HL-60 (cell line): ENCODE data around the gene MRPS14.

Source experiments
- DNase-seq, 2 experiments: peaks; one replicate each; pipeline ENCODE4 v3.0.0-alpha.2; 2010 to 2020; ENCODE audit warnings: low read depth in 1 of 2, low spot score in 1 of 2
- H3K27ac ChIP-seq: fragments of 250-450 bp; sonication (Bioruptor Pico); replicated peaks from 2 replicates; pipeline ENCODE4 v1.5.1; 2020; ENCODE audit warnings: mild to moderate bottlenecking, moderate library complexity
- H3K27me3 ChIP-seq: fragments of 250-450 bp; sonication (Bioruptor Pico); 2 replicates; pipeline ENCODE4 v1.5.1; 2021; ENCODE audit warnings: mild to moderate bottlenecking, moderate library complexity; ENCODE audit not compliant: insufficient read depth, poor library complexity, severe bottlenecking
- H3K4me3 ChIP-seq: replicated peaks from 2 replicates; pipeline ENCODE4 v1.5.1; 2011; ENCODE audit warnings: mild to moderate bottlenecking, control low read depth, low read length; ENCODE audit not compliant: insufficient read depth
- GABPA ChIP-seq: IDR thresholded peaks from 2 replicates; pipeline ENCODE4 v1.6.1; 2012; ENCODE audit warnings: low read depth
- POLR2AphosphoS5 ChIP-seq: IDR thresholded peaks from 2 replicates; pipeline ENCODE4 v1.6.1; 2012; ENCODE audit warnings: low read depth
- SPI1 ChIP-seq: IDR thresholded peaks from 2 replicates; pipeline ENCODE4 v1.6.1; 2012; ENCODE audit warnings: low read depth, mild to moderate bottlenecking, borderline replicate concordance
- TF ChIP-seq, protein P1 (sequence below): IDR thresholded peaks from one replicate; pipeline ENCODE4 v1.5.1; 2011; ENCODE audit warnings: low read length, control low read depth, inconsistent platforms; ENCODE audit not compliant: insufficient read depth
- TF ChIP-seq, protein P2 (sequence below): IDR thresholded peaks from 2 replicates; pipeline ENCODE4 v1.6.1; 2012; ENCODE audit warnings: low read depth; ENCODE audit not compliant: insufficient replicate concordance

Gene MRPS14

DNA sequence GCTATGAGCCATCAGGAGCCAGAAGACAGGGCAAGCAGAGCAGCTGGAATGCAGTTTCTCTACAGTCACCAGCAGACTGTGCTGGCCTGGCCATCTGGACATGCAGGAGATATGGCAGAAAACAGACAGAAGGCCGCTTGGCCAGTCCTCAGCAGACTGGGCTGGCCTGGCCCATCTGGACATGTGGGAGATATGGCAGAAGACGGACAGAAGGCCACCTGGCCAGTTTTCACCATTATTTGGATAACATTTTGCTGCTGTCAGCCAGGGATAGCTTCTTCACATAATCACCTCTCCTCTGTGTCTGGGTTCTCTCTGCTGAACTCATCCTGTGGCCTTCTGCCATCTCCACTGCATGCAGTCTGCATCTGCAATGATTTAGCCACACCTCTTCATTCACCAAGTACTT, 48.5 kb downstream of the MRPS14 start:
- Histone ChIP-seq H3K4me3 (no peak overlapping the region), H3K27ac (no peak overlapping the region), H3K27me3 (no peaks in the 10 kb centered on the region)
- DNase-seq = no peak
- TF ChIP-seq, protein P1, sequence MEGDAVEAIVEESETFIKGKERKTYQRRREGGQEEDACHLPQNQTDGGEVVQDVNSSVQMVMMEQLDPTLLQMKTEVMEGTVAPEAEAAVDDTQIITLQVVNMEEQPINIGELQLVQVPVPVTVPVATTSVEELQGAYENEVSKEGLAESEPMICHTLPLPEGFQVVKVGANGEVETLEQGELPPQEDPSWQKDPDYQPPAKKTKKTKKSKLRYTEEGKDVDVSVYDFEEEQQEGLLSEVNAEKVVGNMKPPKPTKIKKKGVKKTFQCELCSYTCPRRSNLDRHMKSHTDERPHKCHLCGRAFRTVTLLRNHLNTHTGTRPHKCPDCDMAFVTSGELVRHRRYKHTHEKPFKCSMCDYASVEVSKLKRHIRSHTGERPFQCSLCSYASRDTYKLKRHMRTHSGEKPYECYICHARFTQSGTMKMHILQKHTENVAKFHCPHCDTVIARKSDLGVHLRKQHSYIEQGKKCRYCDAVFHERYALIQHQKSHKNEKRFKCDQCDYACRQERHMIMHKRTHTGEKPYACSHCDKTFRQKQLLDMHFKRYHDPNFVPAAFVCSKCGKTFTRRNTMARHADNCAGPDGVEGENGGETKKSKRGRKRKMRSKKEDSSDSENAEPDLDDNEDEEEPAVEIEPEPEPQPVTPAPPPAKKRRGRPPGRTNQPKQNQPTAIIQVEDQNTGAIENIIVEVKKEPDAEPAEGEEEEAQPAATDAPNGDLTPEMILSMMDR = no peak
- TF ChIP-seq SPI1 = no peak

DNA sequence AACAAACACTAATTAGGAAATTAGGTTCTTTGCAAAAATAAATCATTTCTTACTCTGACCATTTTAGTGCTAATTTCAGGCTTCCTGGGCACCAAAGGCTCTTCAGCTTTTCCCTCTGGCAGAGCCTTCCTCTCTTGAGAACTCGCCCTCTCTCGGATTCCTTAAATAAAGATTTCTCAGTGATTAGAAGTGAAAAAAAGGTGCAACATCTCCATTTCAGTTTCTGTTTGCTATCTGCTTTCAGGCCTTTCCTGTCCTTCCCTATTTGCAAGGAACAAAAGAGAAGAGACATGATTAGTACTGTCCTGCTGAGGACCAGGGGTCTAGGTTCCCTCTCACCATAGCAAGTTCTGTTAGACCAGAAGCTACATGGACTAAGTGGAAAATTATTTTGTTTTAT, 51.3 kb downstream of the MRPS14 start:
- no peak overlapping the region for H3K4me3 ChIP-seq
- H3K27ac ChIP-seq = no peak overlapping the region
- DNase-seq = no peak
- H3K27me3 ChIP-seq = no peaks in the 10 kb centered on the region
- TF ChIP-seq GABPA = no peak
- TF ChIP-seq, protein P2, sequence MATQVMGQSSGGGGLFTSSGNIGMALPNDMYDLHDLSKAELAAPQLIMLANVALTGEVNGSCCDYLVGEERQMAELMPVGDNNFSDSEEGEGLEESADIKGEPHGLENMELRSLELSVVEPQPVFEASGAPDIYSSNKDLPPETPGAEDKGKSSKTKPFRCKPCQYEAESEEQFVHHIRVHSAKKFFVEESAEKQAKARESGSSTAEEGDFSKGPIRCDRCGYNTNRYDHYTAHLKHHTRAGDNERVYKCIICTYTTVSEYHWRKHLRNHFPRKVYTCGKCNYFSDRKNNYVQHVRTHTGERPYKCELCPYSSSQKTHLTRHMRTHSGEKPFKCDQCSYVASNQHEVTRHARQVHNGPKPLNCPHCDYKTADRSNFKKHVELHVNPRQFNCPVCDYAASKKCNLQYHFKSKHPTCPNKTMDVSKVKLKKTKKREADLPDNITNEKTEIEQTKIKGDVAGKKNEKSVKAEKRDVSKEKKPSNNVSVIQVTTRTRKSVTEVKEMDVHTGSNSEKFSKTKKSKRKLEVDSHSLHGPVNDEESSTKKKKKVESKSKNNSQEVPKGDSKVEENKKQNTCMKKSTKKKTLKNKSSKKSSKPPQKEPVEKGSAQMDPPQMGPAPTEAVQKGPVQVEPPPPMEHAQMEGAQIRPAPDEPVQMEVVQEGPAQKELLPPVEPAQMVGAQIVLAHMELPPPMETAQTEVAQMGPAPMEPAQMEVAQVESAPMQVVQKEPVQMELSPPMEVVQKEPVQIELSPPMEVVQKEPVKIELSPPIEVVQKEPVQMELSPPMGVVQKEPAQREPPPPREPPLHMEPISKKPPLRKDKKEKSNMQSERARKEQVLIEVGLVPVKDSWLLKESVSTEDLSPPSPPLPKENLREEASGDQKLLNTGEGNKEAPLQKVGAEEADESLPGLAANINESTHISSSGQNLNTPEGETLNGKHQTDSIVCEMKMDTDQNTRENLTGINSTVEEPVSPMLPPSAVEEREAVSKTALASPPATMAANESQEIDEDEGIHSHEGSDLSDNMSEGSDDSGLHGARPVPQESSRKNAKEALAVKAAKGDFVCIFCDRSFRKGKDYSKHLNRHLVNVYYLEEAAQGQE = no peak
- TF ChIP-seq, protein P1 = no peak
- no peak for TF ChIP-seq SPI1
- TF ChIP-seq POLR2AphosphoS5 = no peak

DNA sequence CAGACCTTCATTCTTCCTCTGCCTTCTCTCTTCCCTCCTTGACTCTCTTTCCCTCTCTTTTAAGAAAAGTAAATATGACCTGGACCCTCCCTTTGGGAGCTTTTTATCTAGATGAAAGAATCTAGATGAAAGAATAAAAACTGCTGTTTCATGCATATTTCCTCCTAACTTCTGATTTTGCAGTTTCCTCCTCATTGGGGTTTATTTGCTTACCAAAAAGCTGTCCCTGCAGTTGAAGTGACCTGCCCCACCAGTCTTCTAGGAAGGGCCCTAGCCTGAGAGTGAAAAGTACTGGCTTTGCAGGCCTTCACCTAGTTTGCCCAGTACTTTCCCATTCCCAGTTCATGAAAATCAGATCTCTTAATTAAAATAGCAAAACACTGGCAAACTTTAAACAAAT, 51.8 kb downstream of the MRPS14 start:
- no peaks in the 10 kb centered on the region for H3K27me3 ChIP-seq
- DNase-seq = no peak
- TF ChIP-seq SPI1 = no peak
- TF ChIP-seq, protein P2 = no peak
- TF ChIP-seq GABPA = no peak
- TF ChIP-seq POLR2AphosphoS5 = no peak
- TF ChIP-seq, protein P1 = no peak
- H3K27ac ChIP-seq = no peak overlapping the region
- H3K4me3 ChIP-seq = no peak overlapping the region

DNA sequence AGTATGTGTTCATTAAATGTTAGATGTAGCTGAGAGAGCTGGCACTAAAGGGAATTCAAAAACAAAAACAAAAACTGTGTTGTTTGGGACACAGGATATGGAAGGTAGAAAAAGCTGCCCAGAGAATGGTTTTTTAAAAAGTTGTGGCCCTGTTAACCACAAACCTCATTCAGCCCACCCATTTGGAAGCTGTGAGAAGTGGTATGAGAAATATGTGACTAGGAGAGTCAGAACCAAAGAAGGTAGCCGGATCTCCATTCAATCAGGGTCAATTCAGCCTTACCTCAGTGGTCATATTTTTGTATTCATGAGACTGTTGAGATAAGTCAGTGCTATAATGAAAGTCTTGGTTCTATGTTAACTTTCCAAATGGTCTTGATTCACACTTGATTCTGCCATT, 53.2 kb downstream of the MRPS14 start:
- TF ChIP-seq POLR2AphosphoS5 = no peak
- TF ChIP-seq GABPA = no peak
- no peak for TF ChIP-seq SPI1
- TF ChIP-seq, protein P1 = no peak
- Histone ChIP-seq H3K27ac (no peak overlapping the region), H3K4me3 (no peak overlapping the region), H3K27me3 (no peaks in the 10 kb centered on the region)
- no peak for DNase-seq
